Measurements from ENCODE around the gene MT2A. TPM values are rescaled to one million over a fixed set of nuclear protein-coding genes. Genes with fewer than 3 reads are reported as not detected.
A peak's percentile ranks its signal among the peaks of the same experiment; 100 is the strongest.

The MT2A gene
- total RNA-seq, 2 donors from 2014 or later = 549 to 1,013 TPM

DNA sequence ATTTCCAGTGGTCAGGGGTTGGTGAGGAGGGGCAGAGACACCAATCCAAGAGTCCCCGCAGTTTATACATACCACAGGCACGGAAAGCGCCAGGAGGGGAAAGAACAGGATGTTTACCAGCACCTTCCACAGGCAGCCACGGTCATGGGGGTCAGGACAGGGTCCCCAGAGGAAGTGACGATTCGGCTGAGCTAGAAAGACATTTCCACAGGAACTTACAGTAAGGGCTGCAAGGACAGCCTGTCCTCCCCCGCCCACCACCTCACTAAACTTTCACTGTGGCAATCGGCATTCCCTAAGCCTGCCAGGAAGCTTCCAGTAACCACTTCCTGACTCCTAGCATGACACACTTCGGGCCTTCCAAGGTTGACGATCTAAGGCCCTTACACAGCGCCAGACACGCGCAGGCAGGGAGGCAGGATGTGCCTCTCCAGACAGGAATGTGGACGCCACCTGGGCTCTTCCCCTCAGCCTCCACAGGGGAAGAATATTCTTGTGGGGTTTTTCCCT lies 1.2 kb upstream of the MT2A start:
- no peak for ATAC-seq
- Mint-ChIP-seq H3K4me1 (ENCODE audit: low read depth in 2 of 2) (peaks cover 49 to 51% of the 10 kb centered on the region in 2 donors), H3K4me3 (peak overlapping the region; percentile 70), H3K36me3 (peaks cover 4% of the 10 kb centered on the region), H3K9me3 (no peaks in the 10 kb centered on the region), H3K27ac (peak overlapping the region; percentile 89 to 97), H3K27me3 (no peaks in the 10 kb centered on the region)
- peak; percentile 62 for DNase-seq (ENCODE audit: low spot score)

GRCh38 chr16:56607675-56608042 lies 725 bp upstream of the MT2A start:
- no peak for ATAC-seq

GRCh38 chr16:56608876-56609462 lies 585 bp downstream of the MT2A start:
- H3K27me3 Mint-ChIP-seq = no peaks in the 10 kb centered on the region
- H3K4me1 Mint-ChIP-seq (ENCODE audit: low read depth in 2 of 2) = peaks cover 51 to 60% of the 10 kb centered on the region in 2 donors
- peak overlapping the region; percentile 97 for H3K4me3 Mint-ChIP-seq
- H3K36me3 Mint-ChIP-seq = peaks cover 4% of the 10 kb centered on the region
- no peaks in the 10 kb centered on the region for H3K9me3 Mint-ChIP-seq
- no peak for DNase-seq (ENCODE audit: low spot score)
- H3K27ac Mint-ChIP-seq = peak overlapping the region; percentile 89 to 97
- ATAC-seq = no peak

More at GRCh38 chr16:56607675-56608042, 725 bp upstream of the MT2A start:
- Mint-ChIP-seq H3K9me3 (no peaks in the 10 kb centered on the region), H3K36me3 (peaks cover 4% of the 10 kb centered on the region), H3K4me1 (ENCODE audit: low read depth in 2 of 2) (peaks cover 49 to 54% of the 10 kb centered on the region in 2 donors), H3K4me3 (peak overlapping the region; percentile 97), H3K27me3 (no peaks in the 10 kb centered on the region), H3K27ac (peak overlapping the region; percentile 89 to 97)
- DNase-seq (ENCODE audit: low spot score) = no peak

DNA sequence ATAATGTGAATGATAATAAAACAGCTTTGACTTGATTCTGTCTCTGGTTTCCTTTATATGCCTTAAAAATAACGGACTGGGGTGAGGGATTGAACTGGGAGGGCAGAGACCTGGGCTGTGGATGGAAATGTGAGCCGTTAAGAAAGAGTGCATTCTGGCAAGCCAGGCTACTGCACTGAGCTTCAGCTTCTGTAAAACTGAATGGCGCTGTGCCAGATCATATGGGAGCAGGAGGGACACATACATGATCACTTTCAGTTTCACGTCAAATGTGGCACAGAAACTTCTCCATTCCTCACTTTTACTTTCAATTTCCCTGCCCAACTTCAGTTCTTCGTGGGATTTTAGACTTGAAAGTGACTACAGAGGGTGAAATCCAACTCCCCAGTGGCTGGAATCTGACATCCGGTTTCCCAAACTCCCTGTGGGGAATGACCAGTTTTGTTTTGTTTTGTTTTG lies 1.1 kb downstream of the MT2A start:
- Mint-ChIP-seq H3K4me1 (ENCODE audit: low read depth in 2 of 2) (peaks cover 57 to 65% of the 10 kb centered on the region in 2 donors), H3K27me3 (no peaks in the 10 kb centered on the region), H3K4me3 (peak overlapping the region; percentile 97)

GRCh38 chr16:56610017-56610608 lies 1.7 kb downstream of the MT2A start:
- peak; percentile 93 for DNase-seq (ENCODE audit: low spot score)
- ATAC-seq = peak; percentile 59 to 77
- peaks cover 62 to 69% of the 10 kb centered on the region in 2 donors for H3K4me1 Mint-ChIP-seq (ENCODE audit: low read depth in 2 of 2)
- peak overlapping the region; percentile 89 to 97 for H3K27ac Mint-ChIP-seq
- H3K36me3 Mint-ChIP-seq = peaks cover 4% of the 10 kb centered on the region
- peak overlapping the region; percentile 97 for H3K4me3 Mint-ChIP-seq
- no peaks in the 10 kb centered on the region for H3K9me3 Mint-ChIP-seq
- no peaks in the 10 kb centered on the region for H3K27me3 Mint-ChIP-seq

More for the DNA sequence above, 1.1 kb downstream of the MT2A start:
- no peaks in the 10 kb centered on the region for H3K9me3 Mint-ChIP-seq
- DNase-seq (ENCODE audit: low spot score) (peak; percentile 87), ATAC-seq (peak; percentile 32 to 60)
- H3K27ac Mint-ChIP-seq = peak overlapping the region; percentile 89 to 97
- H3K36me3 Mint-ChIP-seq = peaks cover 4% of the 10 kb centered on the region

- Mint-ChIP-seq H3K4me1 (ENCODE audit: low read depth in 2 of 2) (peaks cover 68 to 70% of the 10 kb centered on the region in 2 donors), H3K27ac (peak overlapping the region; percentile 89 to 97), H3K9me3 (no peaks in the 10 kb centered on the region), H3K36me3 (peaks cover 4% of the 10 kb centered on the region), H3K27me3 (no peaks in the 10 kb centered on the region), H3K4me3 (peak overlapping the region; percentile 97)
- ATAC-seq = peak in 1 of 2 donors; percentile 41
- DNase-seq (ENCODE audit: low spot score) = no peak
Measured at GRCh38 chr16:56610609-56611111, 2.3 kb downstream of the MT2A start.

DNA sequence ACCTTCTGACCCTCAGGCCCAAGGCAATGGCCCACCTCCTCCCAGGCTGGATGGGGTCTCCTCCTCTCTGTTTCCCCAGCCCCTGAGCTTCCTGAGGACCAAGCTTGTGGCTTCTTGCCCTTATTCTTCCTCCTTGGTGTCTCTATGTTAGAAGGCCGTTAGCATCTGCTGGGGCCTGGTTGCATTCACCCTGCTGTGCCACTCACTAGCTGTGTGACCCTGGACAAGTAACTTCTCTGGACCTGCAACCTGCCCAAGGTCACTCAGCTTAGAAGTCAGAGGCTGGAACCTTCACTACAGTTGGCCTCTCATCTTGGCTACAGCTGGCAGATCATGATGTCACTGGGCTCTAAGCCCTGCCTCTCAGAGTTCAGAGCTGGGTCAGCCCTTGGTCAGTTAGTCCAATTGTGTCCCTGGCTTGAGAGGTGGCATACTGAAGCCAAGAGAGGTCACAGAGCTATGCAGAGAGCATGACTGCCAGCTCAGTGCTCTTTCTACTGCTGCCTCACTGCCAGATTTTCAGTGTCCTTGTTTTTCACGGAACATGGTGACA lies 3.0 kb downstream of the MT2A start:
- H3K27ac Mint-ChIP-seq = peak overlapping the region; percentile 89 to 97
- H3K27me3 Mint-ChIP-seq = no peaks in the 10 kb centered on the region

GRCh38 chr16:56613706-56614105 lies 5.3 kb downstream of the MT2A start:
- Mint-ChIP-seq H3K27ac (peak overlapping the region; percentile 93), H3K36me3 (peaks cover 4% of the 10 kb centered on the region), H3K4me1 (ENCODE audit: low read depth in 2 of 2) (peaks cover 51 to 56% of the 10 kb centered on the region in 2 donors), H3K9me3 (no peaks in the 10 kb centered on the region), H3K27me3 (peaks cover 0 to 4% of the 10 kb centered on the region in 2 donors), H3K4me3 (peak overlapping the region; percentile 71)
- ATAC-seq (no peak), DNase-seq (ENCODE audit: low spot score) (no peak)

More for the DNA sequence above, 3.0 kb downstream of the MT2A start:
- H3K9me3 Mint-ChIP-seq = no peaks in the 10 kb centered on the region
- H3K4me1 Mint-ChIP-seq (ENCODE audit: low read depth in 2 of 2) = peaks cover 65% of the 10 kb centered on the region in 2 donors
- peak overlapping the region; percentile 97 for H3K4me3 Mint-ChIP-seq
- H3K36me3 Mint-ChIP-seq = peaks cover 4% of the 10 kb centered on the region
- ATAC-seq = no peak
- no peak for DNase-seq (ENCODE audit: low spot score)

GRCh38 chr16:56614549-56614991 lies 6.2 kb downstream of the MT2A start:
- H3K4me3 Mint-ChIP-seq = peak overlapping the region; percentile 71
- no peaks in the 10 kb centered on the region for H3K36me3 Mint-ChIP-seq
- no peaks in the 10 kb centered on the region for H3K9me3 Mint-ChIP-seq
- H3K27me3 Mint-ChIP-seq = peaks cover 1 to 8% of the 10 kb centered on the region in 2 donors
- DNase-seq (ENCODE audit: low spot score) (no peak), ATAC-seq (peak; percentile 9 to 79)
- peak overlapping the region; percentile 93 for H3K27ac Mint-ChIP-seq
- peaks cover 42 to 52% of the 10 kb centered on the region in 2 donors for H3K4me1 Mint-ChIP-seq (ENCODE audit: low read depth in 2 of 2)

- no peak for ATAC-seq
- H3K4me1 Mint-ChIP-seq (ENCODE audit: low read depth in 2 of 2) = peaks cover 36 to 47% of the 10 kb centered on the region in 2 donors
- peaks cover 2 to 8% of the 10 kb centered on the region in 2 donors for H3K27me3 Mint-ChIP-seq
- H3K4me3 Mint-ChIP-seq = peak overlapping the region; percentile 30
- no peaks in the 10 kb centered on the region for H3K36me3 Mint-ChIP-seq
- peak overlapping the region; percentile 93 for H3K27ac Mint-ChIP-seq
- no peaks in the 10 kb centered on the region for H3K9me3 Mint-ChIP-seq
- DNase-seq (ENCODE audit: low spot score) = no peak
Measured at GRCh38 chr16:56615353-56615752, 7.0 kb downstream of the MT2A start.

GRCh38 chr16:56616608-56617211 lies 8.3 kb downstream of the MT2A start:
- no peak for DNase-seq (ENCODE audit: low spot score)

GRCh38 chr16:56617212-56618085 lies 9.1 kb downstream of the MT2A start:
- Mint-ChIP-seq H3K27me3 (peaks cover 2 to 8% of the 10 kb centered on the region in 2 donors), H3K27ac (peak overlapping the region in 1 of 2 donors; percentile 64), H3K9me3 (no peaks in the 10 kb centered on the region), H3K4me1 (ENCODE audit: low read depth in 2 of 2) (peaks cover 24 to 31% of the 10 kb centered on the region in 2 donors), H3K4me3 (peak overlapping the region; percentile 61), H3K36me3 (no peaks in the 10 kb centered on the region)
- DNase-seq (ENCODE audit: low spot score) = peak; percentile 80
- peak; percentile 76 to 95 for ATAC-seq

More at GRCh38 chr16:56616608-56617211, 8.3 kb downstream of the MT2A start:
- no peak overlapping the region for H3K27ac Mint-ChIP-seq
- peak in 1 of 2 donors; percentile 12 for ATAC-seq
- H3K4me1 Mint-ChIP-seq (ENCODE audit: low read depth in 2 of 2) = peaks cover 24 to 34% of the 10 kb centered on the region in 2 donors
- H3K27me3 Mint-ChIP-seq = peaks cover 2 to 8% of the 10 kb centered on the region in 2 donors
- H3K9me3 Mint-ChIP-seq = no peaks in the 10 kb centered on the region
- peak overlapping the region; percentile 61 for H3K4me3 Mint-ChIP-seq
- no peaks in the 10 kb centered on the region for H3K36me3 Mint-ChIP-seq
